Measurements from ENCODE around the gene AK8. TPM values are rescaled to one million over a fixed set of nuclear protein-coding genes. Genes with fewer than 3 reads are reported as not detected.

AK8 gene
- total and polyA plus RNA-seq, 2 experiments from 2014 or later = 0.14 to 0.78 TPM

DNA sequence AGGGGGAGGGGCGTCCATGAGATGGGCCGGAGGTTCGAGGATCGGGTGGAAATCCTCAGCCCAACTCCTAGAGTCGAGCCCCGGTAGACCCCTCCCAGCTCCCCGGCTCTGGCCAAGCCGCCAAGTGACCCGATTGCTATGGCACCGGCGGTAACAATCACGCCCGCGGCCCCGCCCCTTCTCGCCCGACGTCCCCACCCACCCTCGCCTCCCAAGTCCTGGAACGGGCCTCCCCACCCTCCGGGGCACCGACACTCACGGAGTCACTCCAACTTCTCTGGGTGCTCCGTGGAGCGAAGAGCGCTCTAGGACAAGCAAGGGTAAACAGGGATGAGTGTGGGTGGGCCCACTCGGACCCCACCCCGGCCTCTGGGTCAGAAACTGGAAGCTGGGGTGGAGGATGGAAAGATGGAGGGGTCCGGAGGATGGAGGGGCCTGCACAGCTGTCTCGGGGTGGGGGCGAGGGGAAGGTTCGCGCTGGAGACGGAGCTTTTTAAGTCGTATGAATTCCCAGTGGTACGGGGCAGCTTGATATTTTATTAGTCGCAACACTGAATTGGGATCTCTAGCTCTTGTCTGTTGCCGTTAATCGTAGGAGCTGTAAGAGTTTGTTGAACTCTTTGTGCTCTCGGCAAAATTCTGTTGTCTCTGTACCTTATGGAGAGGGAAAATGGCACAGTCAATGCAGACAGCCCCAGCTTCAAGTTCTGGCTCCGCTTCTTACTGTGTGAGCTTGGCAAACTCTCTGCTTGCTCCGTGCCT is 792 bp upstream of the AK8 start, which contains the start of gene SPACA9:
Gene SPACA9, plus strand, starts transcription at position 204 of the 762 bp plus-strand sequence. CDS start 5,050 bp downstream, outside the sequence.
- H3K4me1 Mint-ChIP-seq = no peaks in the 10 kb centered on the region
- H3K27ac Mint-ChIP-seq = no peak within 1 kb of the TSS
- no peaks in the 10 kb centered on the region; the same call in 2 of the 3 replicates for H3K36me3 Mint-ChIP-seq (ENCODE audit: low read depth)
- Histone ChIP-seq H3K79me2 (replicated peaks; ENCODE audit: insufficient read depth) (no peaks in the 10 kb centered on the region), H2AFZ (peak within 1 kb of the TSS; percentile 100), H3K4me1 (ENCODE audit: insufficient read depth) (no peaks in the 10 kb centered on the region), H3K9me2 (ENCODE audit: insufficient read depth) (no peaks in the 10 kb centered on the region), H3K4me3 (peak within 1 kb of the TSS; percentile 99), H3K27ac (ENCODE audit: low read depth) (no peak within 1 kb of the TSS), H3K36me3 (ENCODE audit: insufficient read depth) (no peaks in the 10 kb centered on the region), H3K27me3 (ENCODE audit: insufficient read depth) (peaks cover 34% of the 10 kb centered on the region), H3K4me2 (peak within 1 kb of the TSS; percentile 96), H3F3A (replicated peaks; ENCODE audit: low read depth) (no peaks in the 10 kb centered on the region), H4K20me1 (replicated peaks; ENCODE audit: insufficient read depth) (no peaks in the 10 kb centered on the region)
- TF ChIP-seq STAT1 (IDR thresholded peaks at IDR 0.05; ENCODE audit: unreplicated experiment) (no peak), ZNF114 (CRISPR knock-in tag; IDR thresholded peaks at IDR 0.05) (no peak), EZH2phosphoT487 (IDR thresholded peaks at IDR 0.05; ENCODE audit: unreplicated experiment) (no peak), EZH2 (IDR thresholded peaks at IDR 0.05; ENCODE audit: low read depth, unreplicated experiment) (no peak), ZNF331 (CRISPR knock-in tag; IDR thresholded peaks at IDR 0.05; ENCODE audit: low read depth) (no peak), CREB1 (CRISPR knock-in tag; IDR thresholded peaks at IDR 0.05; ENCODE audit: low read depth) (no peak), NANOG (IDR thresholded peaks at IDR 0.05; ENCODE audit: borderline replicate concordance) (no peak), POLR2AphosphoS5 (IDR thresholded peaks at IDR 0.05; ENCODE audit: low read depth) (no peak), JUNB (IDR thresholded peaks at IDR 0.05; ENCODE audit: unreplicated experiment) (no peak)
- ATAC-seq = peak; percentile 80
- H3K27me3 Mint-ChIP-seq (ENCODE audit: insufficient read depth, low read depth, poor library complexity) = peaks cover 17% of the 10 kb centered on the region
- peak; percentile 77 for DNase-seq (ENCODE audit: low spot score)
- no peaks in the 10 kb centered on the region for H3K9me3 Mint-ChIP-seq
- H3K4me3 Mint-ChIP-seq = peak within 1 kb of the TSS; percentile 81

DNA sequence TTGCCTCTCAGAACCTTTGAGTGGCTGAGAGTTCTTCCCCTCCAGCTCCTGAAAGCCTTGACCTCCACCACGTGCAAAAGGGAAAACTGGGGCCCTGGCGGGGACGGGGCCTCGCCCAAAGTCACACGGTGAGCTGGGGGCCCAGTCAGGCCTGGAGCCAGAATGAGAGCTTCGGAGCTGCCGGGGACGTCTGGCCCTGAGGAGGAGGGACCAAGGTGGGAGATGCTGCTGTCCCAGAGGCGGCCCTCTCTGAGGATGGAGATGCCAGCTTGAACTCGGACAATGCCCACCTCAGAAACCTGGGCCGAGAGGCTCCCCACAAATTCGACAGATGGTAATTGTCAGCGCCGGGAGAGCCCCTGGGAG is 643 bp downstream of the AK8 start:
- TF ChIP-seq JUNB (IDR thresholded peaks at IDR 0.05; ENCODE audit: unreplicated experiment) = no peak
- no peak for TF ChIP-seq POLR2AphosphoS5 (IDR thresholded peaks at IDR 0.05; ENCODE audit: low read depth)
- no peak for TF ChIP-seq ZNF331 (CRISPR knock-in tag; IDR thresholded peaks at IDR 0.05; ENCODE audit: low read depth)

DNA sequence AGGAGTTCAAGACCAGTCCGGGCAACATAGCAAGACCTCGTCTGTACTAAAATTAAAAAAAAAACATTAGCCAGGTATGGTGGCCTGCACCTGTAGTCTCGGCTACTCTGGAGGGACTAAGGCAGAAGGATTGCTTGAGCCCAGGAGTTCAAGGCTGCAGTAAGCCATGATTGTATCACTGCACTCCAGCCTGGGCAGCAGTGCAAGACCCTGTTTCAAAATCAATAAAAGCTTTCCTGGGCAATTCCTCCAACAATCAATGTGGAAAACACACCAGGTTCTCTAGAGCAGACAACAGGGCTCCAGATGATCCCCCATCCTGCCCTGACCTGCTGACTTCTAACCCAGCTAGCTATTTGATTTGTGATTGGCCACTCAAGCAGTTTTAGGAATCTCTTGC is 1.2 kb downstream of the AK8 start:
- Mint-ChIP-seq H3K27ac (no peak overlapping the region), H3K36me3 (ENCODE audit: low read depth) (no peaks in the 10 kb centered on the region; the same call in 2 of the 3 replicates), H3K4me1 (no peaks in the 10 kb centered on the region), H3K4me3 (peak overlapping the region; percentile 81), H3K9me3 (no peaks in the 10 kb centered on the region), H3K27me3 (ENCODE audit: insufficient read depth, low read depth, poor library complexity) (peaks cover 10% of the 10 kb centered on the region)
- no peaks in the 10 kb centered on the region for H4K20me1 ChIP-seq (replicated peaks; ENCODE audit: insufficient read depth)
- H3K4me3 ChIP-seq = no peak overlapping the region
- no peak for ATAC-seq
- DNase-seq (ENCODE audit: low spot score) = no peak
- no peaks in the 10 kb centered on the region for H3K9me2 ChIP-seq (ENCODE audit: insufficient read depth)
- no peak overlapping the region for H2AFZ ChIP-seq
- H3K36me3 ChIP-seq (ENCODE audit: insufficient read depth) = no peaks in the 10 kb centered on the region
- H3K27ac ChIP-seq (ENCODE audit: low read depth) = no peak overlapping the region
- H3K79me2 ChIP-seq (replicated peaks; ENCODE audit: insufficient read depth) = no peaks in the 10 kb centered on the region
- no peak overlapping the region for H3K4me2 ChIP-seq
- H3K27me3 ChIP-seq (ENCODE audit: insufficient read depth) = peaks cover 34% of the 10 kb centered on the region
- H3F3A ChIP-seq (replicated peaks; ENCODE audit: low read depth) = no peaks in the 10 kb centered on the region
- no peaks in the 10 kb centered on the region for H3K4me1 ChIP-seq (ENCODE audit: insufficient read depth)
- TF ChIP-seq STAT1 (IDR thresholded peaks at IDR 0.05; ENCODE audit: unreplicated experiment) (no peak), EZH2phosphoT487 (IDR thresholded peaks at IDR 0.05; ENCODE audit: unreplicated experiment) (no peak), ZNF114 (CRISPR knock-in tag; IDR thresholded peaks at IDR 0.05) (no peak), CREB1 (CRISPR knock-in tag; IDR thresholded peaks at IDR 0.05; ENCODE audit: low read depth) (no peak), NANOG (IDR thresholded peaks at IDR 0.05; ENCODE audit: borderline replicate concordance) (no peak), ZNF331 (CRISPR knock-in tag; IDR thresholded peaks at IDR 0.05; ENCODE audit: low read depth) (no peak)
- TF ChIP-seq, protein P1, sequence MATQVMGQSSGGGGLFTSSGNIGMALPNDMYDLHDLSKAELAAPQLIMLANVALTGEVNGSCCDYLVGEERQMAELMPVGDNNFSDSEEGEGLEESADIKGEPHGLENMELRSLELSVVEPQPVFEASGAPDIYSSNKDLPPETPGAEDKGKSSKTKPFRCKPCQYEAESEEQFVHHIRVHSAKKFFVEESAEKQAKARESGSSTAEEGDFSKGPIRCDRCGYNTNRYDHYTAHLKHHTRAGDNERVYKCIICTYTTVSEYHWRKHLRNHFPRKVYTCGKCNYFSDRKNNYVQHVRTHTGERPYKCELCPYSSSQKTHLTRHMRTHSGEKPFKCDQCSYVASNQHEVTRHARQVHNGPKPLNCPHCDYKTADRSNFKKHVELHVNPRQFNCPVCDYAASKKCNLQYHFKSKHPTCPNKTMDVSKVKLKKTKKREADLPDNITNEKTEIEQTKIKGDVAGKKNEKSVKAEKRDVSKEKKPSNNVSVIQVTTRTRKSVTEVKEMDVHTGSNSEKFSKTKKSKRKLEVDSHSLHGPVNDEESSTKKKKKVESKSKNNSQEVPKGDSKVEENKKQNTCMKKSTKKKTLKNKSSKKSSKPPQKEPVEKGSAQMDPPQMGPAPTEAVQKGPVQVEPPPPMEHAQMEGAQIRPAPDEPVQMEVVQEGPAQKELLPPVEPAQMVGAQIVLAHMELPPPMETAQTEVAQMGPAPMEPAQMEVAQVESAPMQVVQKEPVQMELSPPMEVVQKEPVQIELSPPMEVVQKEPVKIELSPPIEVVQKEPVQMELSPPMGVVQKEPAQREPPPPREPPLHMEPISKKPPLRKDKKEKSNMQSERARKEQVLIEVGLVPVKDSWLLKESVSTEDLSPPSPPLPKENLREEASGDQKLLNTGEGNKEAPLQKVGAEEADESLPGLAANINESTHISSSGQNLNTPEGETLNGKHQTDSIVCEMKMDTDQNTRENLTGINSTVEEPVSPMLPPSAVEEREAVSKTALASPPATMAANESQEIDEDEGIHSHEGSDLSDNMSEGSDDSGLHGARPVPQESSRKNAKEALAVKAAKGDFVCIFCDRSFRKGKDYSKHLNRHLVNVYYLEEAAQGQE (IDR thresholded peaks at IDR 0.05; ENCODE audit: unreplicated experiment) = no peak

More for the DNA sequence above, 643 bp downstream of the AK8 start:
- peak overlapping the region; percentile 90 for H2AFZ ChIP-seq
- H3K79me2 ChIP-seq (replicated peaks; ENCODE audit: insufficient read depth) = no peaks in the 10 kb centered on the region
- Mint-ChIP-seq H3K36me3 (ENCODE audit: low read depth) (no peaks in the 10 kb centered on the region; the same call in 2 of the 3 replicates), H3K27ac (no peak overlapping the region), H3K9me3 (no peaks in the 10 kb centered on the region), H3K27me3 (ENCODE audit: insufficient read depth, low read depth, poor library complexity) (peaks cover 13% of the 10 kb centered on the region), H3K4me3 (peak overlapping the region; percentile 81), H3K4me1 (no peaks in the 10 kb centered on the region)
- DNase-seq (ENCODE audit: low spot score) (peak; percentile 29), ATAC-seq (peak; percentile 21)
- no peaks in the 10 kb centered on the region for H4K20me1 ChIP-seq (replicated peaks; ENCODE audit: insufficient read depth)
- H3K9me2 ChIP-seq (ENCODE audit: insufficient read depth) = no peaks in the 10 kb centered on the region
- no peaks in the 10 kb centered on the region for H3K36me3 ChIP-seq (ENCODE audit: insufficient read depth)
- H3K27me3 ChIP-seq (ENCODE audit: insufficient read depth) = peaks cover 34% of the 10 kb centered on the region
- peak overlapping the region; percentile 96 for H3K4me2 ChIP-seq
- H3K4me3 ChIP-seq = peak overlapping the region; percentile 99
- H3K27ac ChIP-seq (ENCODE audit: low read depth) = no peak overlapping the region
- H3F3A ChIP-seq (replicated peaks; ENCODE audit: low read depth) = no peaks in the 10 kb centered on the region
- no peaks in the 10 kb centered on the region for H3K4me1 ChIP-seq (ENCODE audit: insufficient read depth)

Data from GM23338 (cell line).